Erythroblast (primary cell): ENCODE results near the gene LZTS2.

Experiments used
- GATA1 ChIP-seq: IDR thresholded peaks from 2 replicates; pipeline ENCODE4 v1.6.1; 2011; ENCODE audit warnings: low read depth, mild to moderate bottlenecking, control low read depth, low read length, moderate library complexity
- POLR2A ChIP-seq: IDR thresholded peaks from 2 replicates; pipeline ENCODE4 v1.6.1; 2011; ENCODE audit warnings: mild to moderate bottlenecking, low read length

DNA sequence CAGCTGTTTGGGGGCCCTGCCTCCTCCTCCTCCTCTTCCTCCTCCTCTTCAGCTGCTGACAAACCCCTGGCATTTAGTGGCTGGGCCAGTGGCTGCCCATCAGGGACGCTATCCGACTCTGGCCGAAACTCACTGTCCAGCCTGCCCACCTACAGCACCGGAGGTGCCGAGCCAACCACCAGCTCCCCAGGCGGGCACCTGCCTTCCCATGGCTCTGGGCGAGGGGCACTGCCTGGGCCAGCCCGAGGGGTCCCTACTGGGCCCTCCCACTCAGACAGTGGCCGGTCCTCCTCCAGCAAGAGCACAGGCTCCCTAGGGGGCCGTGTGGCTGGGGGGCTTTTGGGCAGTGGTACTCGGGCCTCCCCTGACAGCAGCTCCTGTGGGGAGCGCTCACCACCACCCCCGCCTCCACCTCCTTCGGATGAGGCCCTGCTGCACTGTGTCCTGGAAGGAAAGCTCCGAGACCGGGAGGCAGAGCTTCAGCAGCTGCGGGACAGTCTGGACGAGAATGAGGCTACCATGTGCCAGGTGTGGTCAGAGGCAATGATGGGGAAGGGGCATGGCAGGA is 4.1 kb downstream of the LZTS2 start:
- TF ChIP-seq POLR2A (no peak), GATA1 (no peak)
